Esophagus squamous epithelium (tissue), 4 donors: ENCODE results near the gene GSK3A.

ENCODE experiments used
- POLR2A ChIP-seq, 4 donors: fragments of 450-650 bp; IDR thresholded peaks; one replicate each; pipeline ENCODE4 v1.6.1; 2017; ENCODE audit warnings: antibody characterized with exemption in 4 of 4, mild to moderate bottlenecking in 4 of 4, moderate library complexity in 3 of 4
- TF ChIP-seq, protein P1 (sequence below), 6 experiments: fragments of 450-650 bp in 4 of 6; fragments of 200-600 bp in 2 of 6; sonication (generic) in 2 of 6; IDR thresholded peaks; one replicate each; pipeline ENCODE4 v1.5.1; 2016 to 2019; ENCODE audit warnings: antibody characterized with exemption in 6 of 6, mild to moderate bottlenecking in 4 of 6, moderate library complexity in 4 of 6

DNA sequence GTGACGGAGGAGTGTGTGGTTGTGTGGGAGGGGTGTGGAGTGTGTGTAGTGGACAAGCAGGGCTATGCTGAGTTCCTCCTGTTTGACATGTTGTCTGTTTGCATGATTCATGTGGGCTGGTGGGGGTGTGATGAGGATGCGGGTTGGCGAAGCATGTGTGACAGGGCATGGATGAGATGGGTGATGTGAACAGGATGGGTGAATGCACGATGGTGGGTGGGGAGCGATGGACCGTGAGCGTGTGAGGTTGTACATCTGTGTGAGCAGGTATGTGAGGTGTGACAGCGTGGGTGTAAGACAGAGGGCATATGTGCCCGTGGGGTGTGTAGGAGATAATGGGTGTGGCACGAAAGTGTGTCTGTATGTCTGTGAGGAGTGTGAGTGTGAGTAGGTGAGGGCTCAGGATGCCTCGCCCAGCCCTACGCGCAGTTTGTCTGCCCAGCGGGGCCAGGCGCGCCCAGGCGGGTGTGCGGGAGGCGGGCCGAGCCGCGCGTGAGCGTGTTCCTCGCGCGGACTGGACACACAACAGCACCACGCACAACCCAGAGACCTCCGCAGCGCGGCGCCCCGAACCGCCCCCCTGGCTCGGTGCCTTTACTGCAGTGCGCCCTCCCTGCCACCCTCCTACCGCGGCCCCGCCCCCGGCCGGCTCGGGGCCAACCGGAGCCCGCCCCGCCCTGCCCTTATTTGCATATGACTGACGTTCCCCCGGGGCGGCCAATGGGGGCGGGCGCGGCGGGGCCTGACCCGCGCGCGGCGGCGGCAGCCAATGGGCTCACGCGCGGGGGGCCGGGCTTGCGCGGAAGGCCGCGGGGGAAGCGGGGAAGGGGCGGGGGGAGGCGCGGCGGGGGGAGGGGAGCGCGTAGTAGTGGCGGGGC is 41.0 kb upstream of the GSK3A start:
- peak in 2 of 4 donors; percentile 39 to 78 for TF ChIP-seq POLR2A (IDR thresholded peaks at IDR 0.05)
- TF ChIP-seq, protein P1, sequence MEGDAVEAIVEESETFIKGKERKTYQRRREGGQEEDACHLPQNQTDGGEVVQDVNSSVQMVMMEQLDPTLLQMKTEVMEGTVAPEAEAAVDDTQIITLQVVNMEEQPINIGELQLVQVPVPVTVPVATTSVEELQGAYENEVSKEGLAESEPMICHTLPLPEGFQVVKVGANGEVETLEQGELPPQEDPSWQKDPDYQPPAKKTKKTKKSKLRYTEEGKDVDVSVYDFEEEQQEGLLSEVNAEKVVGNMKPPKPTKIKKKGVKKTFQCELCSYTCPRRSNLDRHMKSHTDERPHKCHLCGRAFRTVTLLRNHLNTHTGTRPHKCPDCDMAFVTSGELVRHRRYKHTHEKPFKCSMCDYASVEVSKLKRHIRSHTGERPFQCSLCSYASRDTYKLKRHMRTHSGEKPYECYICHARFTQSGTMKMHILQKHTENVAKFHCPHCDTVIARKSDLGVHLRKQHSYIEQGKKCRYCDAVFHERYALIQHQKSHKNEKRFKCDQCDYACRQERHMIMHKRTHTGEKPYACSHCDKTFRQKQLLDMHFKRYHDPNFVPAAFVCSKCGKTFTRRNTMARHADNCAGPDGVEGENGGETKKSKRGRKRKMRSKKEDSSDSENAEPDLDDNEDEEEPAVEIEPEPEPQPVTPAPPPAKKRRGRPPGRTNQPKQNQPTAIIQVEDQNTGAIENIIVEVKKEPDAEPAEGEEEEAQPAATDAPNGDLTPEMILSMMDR (IDR thresholded peaks at IDR 0.05) = peak in 1 of 6 experiments; percentile 8
